MM.1S (cell line): ENCODE data around the gene RPS4Y1.

Experiments
- DNase-seq: peaks from one replicate; pipeline ENCODE4 v3.0.0-alpha.2; 2015
- H2AFZ ChIP-seq: fragments of 300-600 bp; sonication (generic); 2 replicates; pipeline ENCODE4 v1.6.0; 2016; ENCODE audit warnings: antibody characterized with exemption, low read length
- H3F3A ChIP-seq: fragments of 300-600 bp; sonication (generic); 2 replicates; pipeline ENCODE4 v1.6.1; 2016; ENCODE audit warnings: mild to moderate bottlenecking, antibody characterized with exemption, low read length, moderate library complexity, mixed read lengths; ENCODE audit not compliant: insufficient read depth
- H3K27ac ChIP-seq: fragments of 300-600 bp; sonication (generic); 2 replicates; pipeline ENCODE4 v1.5.1; 2016; ENCODE audit warnings: mild to moderate bottlenecking, low read length
- H3K27me3 ChIP-seq: fragments of 300-600 bp; sonication (generic); replicated peaks from 2 replicates; pipeline ENCODE4 v1.6.0; 2016; ENCODE audit warnings: low read length; ENCODE audit not compliant: insufficient read depth
- H3K36me3 ChIP-seq: fragments of 300-600 bp; sonication (generic); replicated peaks from 2 replicates; pipeline ENCODE4 v1.6.1; 2016; ENCODE audit warnings: mild to moderate bottlenecking, low read length, mixed read lengths; ENCODE audit not compliant: insufficient read depth
- H3K4me1 ChIP-seq: fragments of 300-600 bp; sonication (generic); 2 replicates; pipeline ENCODE4 v1.6.1; 2016; ENCODE audit warnings: low read length, mixed read lengths
- H3K4me2 ChIP-seq: fragments of 300-600 bp; sonication (generic); 2 replicates; pipeline ENCODE4 v1.6.0; 2016; ENCODE audit warnings: low read depth, low read length
- H3K4me3 ChIP-seq: fragments of 300-600 bp; sonication (generic); 2 replicates; pipeline ENCODE4 v1.5.1; 2016; ENCODE audit warnings: low read length, mixed read lengths
- H3K79me2 ChIP-seq: fragments of 300-600 bp; sonication (generic); 2 replicates; pipeline ENCODE4 v1.6.1; 2016; ENCODE audit warnings: mixed run types, low read length, mixed read lengths
- H3K9ac ChIP-seq: fragments of 300-600 bp; sonication (generic); 2 replicates; pipeline ENCODE4 v1.6.1; 2016; ENCODE audit warnings: low read length, mixed read lengths
- H3K9me2 ChIP-seq: fragments of 300-600 bp; sonication (generic); replicated peaks from 2 replicates; pipeline ENCODE4 v1.6.1; 2016; ENCODE audit warnings: mild to moderate bottlenecking, low read length, mixed read lengths; ENCODE audit not compliant: insufficient read depth
- H3K9me3 ChIP-seq: fragments of 300-600 bp; sonication (generic); replicated peaks from 2 replicates; pipeline ENCODE4 v1.6.1; 2016; ENCODE audit warnings: mild to moderate bottlenecking, low read length, mixed read lengths; ENCODE audit not compliant: insufficient read depth
- H4K20me1 ChIP-seq: fragments of 300-600 bp; sonication (generic); 2 replicates; pipeline ENCODE4 v1.6.1; 2016; ENCODE audit warnings: mild to moderate bottlenecking, low read length, moderate library complexity, mixed read lengths; ENCODE audit not compliant: insufficient read depth
- EZH2 ChIP-seq: fragments of 300-600 bp; sonication (generic); optimal IDR thresholded peaks from 2 replicates; pipeline ENCODE3; 2017; ENCODE audit warnings: low read depth, mild to moderate bottlenecking, antibody characterized with exemption, low read length, mixed read lengths
- EZH2phosphoT487 ChIP-seq: fragments of 300-600 bp; sonication (generic); IDR thresholded peaks from 2 replicates; pipeline ENCODE4 v1.6.1; 2018; ENCODE audit warnings: antibody characterized with exemption, low read length
- TF ChIP-seq, protein P1 (sequence below): fragments of 300-600 bp; sonication (generic); IDR thresholded peaks from 2 replicates; pipeline ENCODE4 v1.5.1; 2016; ENCODE audit warnings: antibody characterized with exemption, low read length, mixed read lengths

Gene RPS4Y1

DNA sequence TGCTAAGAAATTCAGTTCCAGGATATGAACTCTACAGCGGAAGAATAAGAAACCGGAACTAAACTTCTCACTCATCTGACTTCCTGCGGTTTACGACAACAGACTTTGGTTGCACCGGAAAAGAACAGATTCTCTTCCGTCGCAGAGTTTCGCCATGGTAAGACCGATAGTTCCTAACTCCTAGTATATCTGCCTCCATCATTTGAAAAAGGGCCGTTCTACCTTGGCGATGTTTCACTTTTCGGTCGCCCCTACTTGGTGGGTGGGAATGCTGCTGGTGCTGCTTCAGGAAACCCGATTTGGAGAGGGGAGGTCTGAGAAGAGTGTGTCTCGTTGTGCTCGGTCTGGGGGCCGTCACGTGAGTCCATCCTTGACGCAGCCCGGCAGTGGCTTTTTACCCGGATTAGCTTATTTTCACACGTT lies at the start of gene RPS4Y1:
TSS of gene RPS4Y1 (plus strand) at position 132 of the 423 bp plus-strand sequence. CDS start at position 155, 23 bp downstream.
- H3K9me3 ChIP-seq = no peaks in the 10 kb centered on the region
- H3K79me2 ChIP-seq = no peaks in the 10 kb centered on the region
- no peaks in the 10 kb centered on the region for H3K9me2 ChIP-seq
- H3K4me1 ChIP-seq = no peaks in the 10 kb centered on the region
- H3K27me3 ChIP-seq = no peaks in the 10 kb centered on the region
- H2AFZ ChIP-seq = no peak within 1 kb of the TSS
- no peak within 1 kb of the TSS for H3K9ac ChIP-seq
- no peak within 1 kb of the TSS for H3K4me2 ChIP-seq
- no peak for DNase-seq
- no peaks in the 10 kb centered on the region for H3K36me3 ChIP-seq
- no peak within 1 kb of the TSS for H3K27ac ChIP-seq
- H3F3A ChIP-seq = no peaks in the 10 kb centered on the region
- TF ChIP-seq EZH2phosphoT487 (no peak), EZH2 (no peak)
- TF ChIP-seq, protein P1, sequence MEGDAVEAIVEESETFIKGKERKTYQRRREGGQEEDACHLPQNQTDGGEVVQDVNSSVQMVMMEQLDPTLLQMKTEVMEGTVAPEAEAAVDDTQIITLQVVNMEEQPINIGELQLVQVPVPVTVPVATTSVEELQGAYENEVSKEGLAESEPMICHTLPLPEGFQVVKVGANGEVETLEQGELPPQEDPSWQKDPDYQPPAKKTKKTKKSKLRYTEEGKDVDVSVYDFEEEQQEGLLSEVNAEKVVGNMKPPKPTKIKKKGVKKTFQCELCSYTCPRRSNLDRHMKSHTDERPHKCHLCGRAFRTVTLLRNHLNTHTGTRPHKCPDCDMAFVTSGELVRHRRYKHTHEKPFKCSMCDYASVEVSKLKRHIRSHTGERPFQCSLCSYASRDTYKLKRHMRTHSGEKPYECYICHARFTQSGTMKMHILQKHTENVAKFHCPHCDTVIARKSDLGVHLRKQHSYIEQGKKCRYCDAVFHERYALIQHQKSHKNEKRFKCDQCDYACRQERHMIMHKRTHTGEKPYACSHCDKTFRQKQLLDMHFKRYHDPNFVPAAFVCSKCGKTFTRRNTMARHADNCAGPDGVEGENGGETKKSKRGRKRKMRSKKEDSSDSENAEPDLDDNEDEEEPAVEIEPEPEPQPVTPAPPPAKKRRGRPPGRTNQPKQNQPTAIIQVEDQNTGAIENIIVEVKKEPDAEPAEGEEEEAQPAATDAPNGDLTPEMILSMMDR = no peak
- H3K4me3 ChIP-seq = no peak within 1 kb of the TSS
- no peaks in the 10 kb centered on the region for H4K20me1 ChIP-seq

DNA sequence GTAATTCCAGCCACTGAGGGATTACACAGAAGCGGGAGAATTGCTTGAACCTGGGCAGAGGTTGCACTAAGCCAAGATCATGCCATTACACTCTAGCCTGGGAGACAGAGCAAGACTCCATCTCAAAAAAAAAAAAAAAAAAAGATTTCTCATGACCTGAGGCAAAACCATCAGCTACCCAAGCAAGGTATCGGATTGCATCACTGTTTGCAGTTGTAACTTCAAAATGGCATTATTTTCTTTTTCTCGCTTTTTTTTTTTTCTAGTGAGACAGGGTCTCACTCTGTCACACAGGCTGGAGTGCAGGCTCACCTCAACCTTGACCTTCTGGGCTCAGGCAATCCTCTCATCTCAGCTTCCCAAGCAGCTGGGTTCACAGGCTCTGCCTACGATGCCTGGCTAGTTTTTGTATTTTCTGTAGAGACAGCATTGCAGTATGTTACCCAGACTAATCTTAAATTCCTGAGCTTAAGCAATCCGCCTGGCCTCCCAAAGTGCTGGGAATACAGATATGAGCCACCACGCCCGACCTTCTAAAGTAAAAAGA lies 44.4 kb upstream of the RPS4Y1 start:
- no peaks in the 10 kb centered on the region for H3K9me2 ChIP-seq
- TF ChIP-seq, protein P1 = no peak
- no peak for TF ChIP-seq EZH2
- TF ChIP-seq EZH2phosphoT487 = no peak

DNA sequence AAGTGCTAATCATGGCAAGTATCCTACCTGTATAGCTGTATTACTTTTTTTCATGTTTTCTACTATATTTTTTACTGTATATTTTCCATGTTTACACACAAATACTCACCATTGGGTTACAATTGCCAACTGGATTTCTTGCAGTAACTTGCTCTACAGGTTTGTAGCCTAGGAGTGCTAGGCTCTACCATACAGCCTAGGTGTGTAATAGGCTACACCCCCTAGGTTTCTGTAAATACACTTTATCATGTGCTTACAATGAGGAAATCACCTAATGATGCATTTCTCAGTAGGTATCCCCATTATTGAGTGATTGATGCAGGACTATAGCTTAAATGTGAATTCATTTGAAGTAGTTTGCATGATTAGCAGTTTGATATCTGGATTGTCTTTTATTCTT lies 43.4 kb upstream of the RPS4Y1 start:
- H3K27ac ChIP-seq = no peak overlapping the region
- H3K4me2 ChIP-seq = no peak overlapping the region
- no peak for TF ChIP-seq EZH2phosphoT487
- no peak for TF ChIP-seq EZH2
- TF ChIP-seq, protein P1 = no peak
- no peaks in the 10 kb centered on the region for H3K79me2 ChIP-seq
- H3K9ac ChIP-seq = no peak overlapping the region
- no peaks in the 10 kb centered on the region for H3F3A ChIP-seq
- no peaks in the 10 kb centered on the region for H3K4me1 ChIP-seq
- H4K20me1 ChIP-seq = no peaks in the 10 kb centered on the region
- DNase-seq = no peak
- no peaks in the 10 kb centered on the region for H3K27me3 ChIP-seq
- no peak overlapping the region for H3K4me3 ChIP-seq
- H3K36me3 ChIP-seq = no peaks in the 10 kb centered on the region
- H3K9me2 ChIP-seq = no peaks in the 10 kb centered on the region
- no peak overlapping the region for H2AFZ ChIP-seq
- H3K9me3 ChIP-seq = no peaks in the 10 kb centered on the region

More for the DNA sequence above, 44.4 kb upstream of the RPS4Y1 start:
- H3K9me3 ChIP-seq = no peaks in the 10 kb centered on the region
- H3K9ac ChIP-seq = no peak overlapping the region
- no peaks in the 10 kb centered on the region for H4K20me1 ChIP-seq
- no peak overlapping the region for H3K27ac ChIP-seq
- H3K4me2 ChIP-seq = no peak overlapping the region
- H3K4me1 ChIP-seq = no peaks in the 10 kb centered on the region
- no peaks in the 10 kb centered on the region for H3K36me3 ChIP-seq
- no peak for DNase-seq
- H3K4me3 ChIP-seq = no peak overlapping the region
- H2AFZ ChIP-seq = no peak overlapping the region
- H3K79me2 ChIP-seq = no peaks in the 10 kb centered on the region
- H3K27me3 ChIP-seq = no peaks in the 10 kb centered on the region
- no peaks in the 10 kb centered on the region for H3F3A ChIP-seq
